ENCODE data around the gene CUX1. TPM values are rescaled to one million over a fixed set of nuclear protein-coding genes. Genes with fewer than 3 reads are reported as not detected.

The CUX1 gene
- total and polyA plus RNA-seq, 10 of the 15 experiments (the other 5 are each of a cell fraction or from before 2014, with no cell fraction given): 6.1 to 48.6 (median 25.9) TPM

DNA sequence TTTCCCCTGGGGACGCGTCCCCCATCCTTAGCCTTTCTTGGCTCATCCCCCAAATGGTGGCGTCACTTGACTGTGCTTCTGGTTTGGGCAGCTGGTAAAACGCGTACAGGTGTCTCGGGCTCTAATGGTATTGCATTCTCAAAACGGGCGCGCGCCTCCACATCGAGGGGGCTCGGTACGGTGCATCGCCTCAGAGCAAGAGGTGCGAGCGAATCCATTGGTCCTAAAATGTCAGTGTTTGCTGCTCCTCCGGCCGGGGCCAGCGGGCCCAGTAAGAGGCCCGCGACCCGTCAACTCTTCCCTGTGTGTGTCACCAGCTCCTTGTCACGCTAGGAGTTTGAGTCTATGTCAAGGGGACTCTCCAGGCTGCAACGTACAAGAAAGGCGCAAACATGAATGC is 378.6 kb downstream of the CUX1 start:
- ChIA-PET RAD21 (ENCODE audit: unreplicated experiment) (no interaction called here), SMC1A (ENCODE audit: uncharacterized antibody, unreplicated experiment) (no interaction called here), POLR2A (no interaction called here), CTCF (no interaction called here)
- H3K9me3 ChIP-seq (replicated peaks; ENCODE audit: control insufficient read depth, insufficient read depth, low read length): no peaks in the 10 kb centered on the region
- intact Hi-C loops (cut with micrococcal nuclease; ENCODE audit: unreplicated experiment): no loop called here
- H3K4me3 ChIP-seq: no peak overlapping the region
- H3K27ac ChIP-seq (ENCODE audit: control insufficient read depth, insufficient read depth): no peak overlapping the region
- DNase-seq (ENCODE audit: low read depth, low spot score): no peak
- no peaks in the 10 kb centered on the region for H3K27me3 ChIP-seq (replicated peaks in 1 of 2; ENCODE audit: control insufficient read depth in 2 of 2, insufficient read depth in 2 of 2, low read length in 1 of 2)
- no peaks in the 10 kb centered on the region for H4K20me1 ChIP-seq (ENCODE audit: control insufficient read depth, insufficient read depth)
- no peak overlapping the region for H3K9ac ChIP-seq (ENCODE audit: control insufficient read depth, insufficient read depth, low read length)
- no peaks in the 10 kb centered on the region for H3K79me2 ChIP-seq (ENCODE audit: control insufficient read depth, insufficient read depth, low read length)
- BruUV-seq (replicated peaks): no TSS peak
- no peak for TF ChIP-seq MTA3 (IDR thresholded peaks at IDR 0.05; ENCODE audit: borderline replicate concordance, low read length)
- no peak for TF ChIP-seq SMC3 (IDR thresholded peaks at IDR 0.05; ENCODE audit: borderline replicate concordance, low read length)
- no peak for TF ChIP-seq PBX3 (IDR thresholded peaks at IDR 0.05; ENCODE audit: insufficient replicate concordance, low read depth, low read length)
- no peak for ATAC-seq
- 93% methylated on average over 24 of the region's 25 CpGs for WGBS (ENCODE audit: insufficient coverage, insufficient replicate concordance, low lambda C conversion rate, missing lambda C conversion rate)
- no peak overlapping the region for H3K4me2 ChIP-seq (ENCODE audit: control insufficient read depth, insufficient read depth)
- H3K4me1 ChIP-seq (ENCODE audit: control insufficient read depth, insufficient read depth, low read length): no peaks in the 10 kb centered on the region
- FAIRE-seq: no peak
- peaks cover 7 to 18% of the 10 kb centered on the region in 2 experiments; a peak in 3 of 4 replicates for H3K36me3 ChIP-seq (ENCODE audit: control insufficient read depth in 2 of 2, insufficient read depth in 2 of 2, low read length in 1 of 2)
- in situ Hi-C loops (cut with MboI): no loop called here
- no peak overlapping the region for H2AFZ ChIP-seq (ENCODE audit: control insufficient read depth, low read depth, low read length)

- TF ChIP-seq, protein P1, sequence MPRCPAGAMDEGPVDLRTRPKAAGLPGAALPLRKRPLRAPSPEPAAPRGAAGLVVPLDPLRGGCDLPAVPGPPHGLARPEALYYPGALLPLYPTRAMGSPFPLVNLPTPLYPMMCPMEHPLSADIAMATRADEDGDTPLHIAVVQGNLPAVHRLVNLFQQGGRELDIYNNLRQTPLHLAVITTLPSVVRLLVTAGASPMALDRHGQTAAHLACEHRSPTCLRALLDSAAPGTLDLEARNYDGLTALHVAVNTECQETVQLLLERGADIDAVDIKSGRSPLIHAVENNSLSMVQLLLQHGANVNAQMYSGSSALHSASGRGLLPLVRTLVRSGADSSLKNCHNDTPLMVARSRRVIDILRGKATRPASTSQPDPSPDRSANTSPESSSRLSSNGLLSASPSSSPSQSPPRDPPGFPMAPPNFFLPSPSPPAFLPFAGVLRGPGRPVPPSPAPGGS (IDR thresholded peaks at IDR 0.05; ENCODE audit: borderline replicate concordance, insufficient read depth, low read depth, low read length, poor library complexity, severe bottlenecking): peak; percentile 90
- TF ChIP-seq PML (IDR thresholded peaks at IDR 0.05; ENCODE audit: low read length) (no peak), TCF3 (IDR thresholded peaks at IDR 0.05; ENCODE audit: borderline replicate concordance, insufficient read depth, low read depth, low read length) (0 out of 2 replicates have a peak, but pooled peaks have one; percentile 54), PBX3 (IDR thresholded peaks at IDR 0.05; ENCODE audit: insufficient replicate concordance, low read depth, low read length) (peak; percentile 16)
- TF ChIP-seq, protein P2, sequence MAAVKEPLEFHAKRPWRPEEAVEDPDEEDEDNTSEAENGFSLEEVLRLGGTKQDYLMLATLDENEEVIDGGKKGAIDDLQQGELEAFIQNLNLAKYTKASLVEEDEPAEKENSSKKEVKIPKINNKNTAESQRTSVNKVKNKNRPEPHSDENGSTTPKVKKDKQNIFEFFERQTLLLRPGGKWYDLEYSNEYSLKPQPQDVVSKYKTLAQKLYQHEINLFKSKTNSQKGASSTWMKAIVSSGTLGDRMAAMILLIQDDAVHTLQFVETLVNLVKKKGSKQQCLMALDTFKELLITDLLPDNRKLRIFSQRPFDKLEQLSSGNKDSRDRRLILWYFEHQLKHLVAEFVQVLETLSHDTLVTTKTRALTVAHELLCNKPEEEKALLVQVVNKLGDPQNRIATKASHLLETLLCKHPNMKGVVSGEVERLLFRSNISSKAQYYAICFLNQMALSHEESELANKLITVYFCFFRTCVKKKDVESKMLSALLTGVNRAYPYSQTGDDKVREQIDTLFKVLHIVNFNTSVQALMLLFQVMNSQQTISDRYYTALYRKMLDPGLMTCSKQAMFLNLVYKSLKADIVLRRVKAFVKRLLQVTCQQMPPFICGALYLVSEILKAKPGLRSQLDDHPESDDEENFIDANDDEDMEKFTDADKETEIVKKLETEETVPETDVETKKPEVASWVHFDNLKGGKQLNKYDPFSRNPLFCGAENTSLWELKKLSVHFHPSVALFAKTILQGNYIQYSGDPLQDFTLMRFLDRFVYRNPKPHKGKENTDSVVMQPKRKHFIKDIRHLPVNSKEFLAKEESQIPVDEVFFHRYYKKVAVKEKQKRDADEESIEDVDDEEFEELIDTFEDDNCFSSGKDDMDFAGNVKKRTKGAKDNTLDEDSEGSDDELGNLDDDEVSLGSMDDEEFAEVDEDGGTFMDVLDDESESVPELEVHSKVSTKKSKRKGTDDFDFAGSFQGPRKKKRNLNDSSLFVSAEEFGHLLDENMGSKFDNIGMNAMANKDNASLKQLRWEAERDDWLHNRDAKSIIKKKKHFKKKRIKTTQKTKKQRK (IDR thresholded peaks at IDR 0.05; ENCODE audit: low read depth, low read length): no peak
- TF ChIP-seq, protein P3, sequence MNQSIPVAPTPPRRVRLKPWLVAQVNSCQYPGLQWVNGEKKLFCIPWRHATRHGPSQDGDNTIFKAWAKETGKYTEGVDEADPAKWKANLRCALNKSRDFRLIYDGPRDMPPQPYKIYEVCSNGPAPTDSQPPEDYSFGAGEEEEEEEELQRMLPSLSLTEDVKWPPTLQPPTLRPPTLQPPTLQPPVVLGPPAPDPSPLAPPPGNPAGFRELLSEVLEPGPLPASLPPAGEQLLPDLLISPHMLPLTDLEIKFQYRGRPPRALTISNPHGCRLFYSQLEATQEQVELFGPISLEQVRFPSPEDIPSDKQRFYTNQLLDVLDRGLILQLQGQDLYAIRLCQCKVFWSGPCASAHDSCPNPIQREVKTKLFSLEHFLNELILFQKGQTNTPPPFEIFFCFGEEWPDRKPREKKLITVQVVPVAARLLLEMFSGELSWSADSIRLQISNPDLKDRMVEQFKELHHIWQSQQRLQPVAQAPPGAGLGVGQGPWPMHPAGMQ (IDR thresholded peaks at IDR 0.05; ENCODE audit: borderline replicate concordance): no peak
- intact Hi-C loops (cut with micrococcal nuclease; ENCODE audit: unreplicated experiment) (no loop called here), in situ Hi-C loops (cut with MboI) (no loop called here)
- ChIA-PET RAD21 (ENCODE audit: unreplicated experiment) (no interaction called here), POLR2A (no interaction called here), SMC1A (ENCODE audit: uncharacterized antibody, unreplicated experiment) (no interaction called here), CTCF (no interaction called here)
- FAIRE-seq: no peak
- no peaks in the 10 kb centered on the region for H3K4me1 ChIP-seq (ENCODE audit: control insufficient read depth, insufficient read depth, low read length)
- DNase-seq (ENCODE audit: low read depth, low spot score): no peak
- ATAC-seq: no peak
- H3K36me3 ChIP-seq (ENCODE audit: control insufficient read depth in 2 of 2, insufficient read depth in 2 of 2, low read length in 1 of 2): peaks cover 8 to 18% of the 10 kb centered on the region in 2 experiments; a peak in 3 of 4 replicates
- WGBS (ENCODE audit: insufficient coverage, insufficient replicate concordance, low lambda C conversion rate, missing lambda C conversion rate): 94% methylated on average over 17 of the region's 17 CpGs
- no peak overlapping the region for H3K4me3 ChIP-seq
- H3K79me2 ChIP-seq (ENCODE audit: control insufficient read depth, insufficient read depth, low read length): no peaks in the 10 kb centered on the region
- no peak overlapping the region for H3K9ac ChIP-seq (ENCODE audit: control insufficient read depth, insufficient read depth, low read length)
- no peak overlapping the region for H2AFZ ChIP-seq (ENCODE audit: control insufficient read depth, low read depth, low read length)
- H3K9me3 ChIP-seq (replicated peaks; ENCODE audit: control insufficient read depth, insufficient read depth, low read length): no peaks in the 10 kb centered on the region
- no peaks in the 10 kb centered on the region for H4K20me1 ChIP-seq (ENCODE audit: control insufficient read depth, insufficient read depth)
- no peak overlapping the region for H3K27ac ChIP-seq (ENCODE audit: control insufficient read depth, insufficient read depth)
- H3K27me3 ChIP-seq (replicated peaks in 1 of 2; ENCODE audit: control insufficient read depth in 2 of 2, insufficient read depth in 2 of 2, low read length in 1 of 2): no peaks in the 10 kb centered on the region
- no TSS peak for BruUV-seq (replicated peaks)
- H3K4me2 ChIP-seq (ENCODE audit: control insufficient read depth, insufficient read depth): no peak overlapping the region
These were observed 379.7 kb downstream of the CUX1 start for GRCh38 chr7:102197161-102197560.
